NCI-H774 (cell line): ENCODE results near the gene KCNA5.

ENCODE experiments used
- DNase-seq: peaks from one replicate; lab custom pipeline; 2025; lab: John Stamatoyannopoulos, UW

Gene KCNA5

DNA sequence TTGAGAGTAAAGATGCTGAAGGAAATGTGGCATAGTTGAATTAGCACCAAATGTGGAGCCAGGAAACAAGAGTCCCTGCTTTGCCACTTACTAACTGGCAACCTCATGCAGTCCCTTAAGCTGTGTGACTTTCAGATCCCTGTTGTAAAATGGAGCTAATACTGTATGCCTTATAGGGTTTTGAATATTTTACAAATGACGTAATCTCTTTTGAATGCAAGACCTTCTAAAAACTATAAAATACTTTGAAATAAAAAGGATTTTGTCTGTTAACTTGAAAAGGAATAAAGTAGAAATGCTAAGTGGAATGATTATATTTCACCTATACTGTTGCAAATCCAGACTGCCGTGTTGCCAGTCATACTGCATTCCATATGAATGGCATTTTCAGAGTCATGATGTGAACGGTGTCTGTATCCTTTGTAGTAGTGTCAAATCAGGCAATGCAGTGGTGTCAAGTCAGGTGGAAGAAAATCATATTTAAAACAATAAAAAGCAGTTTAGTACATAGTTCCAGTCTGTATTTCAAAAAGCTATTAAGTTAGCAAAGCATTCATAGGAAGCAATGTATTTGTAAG, 21.3 kb downstream of the KCNA5 start:
- DNase-seq, result no peak

DNA sequence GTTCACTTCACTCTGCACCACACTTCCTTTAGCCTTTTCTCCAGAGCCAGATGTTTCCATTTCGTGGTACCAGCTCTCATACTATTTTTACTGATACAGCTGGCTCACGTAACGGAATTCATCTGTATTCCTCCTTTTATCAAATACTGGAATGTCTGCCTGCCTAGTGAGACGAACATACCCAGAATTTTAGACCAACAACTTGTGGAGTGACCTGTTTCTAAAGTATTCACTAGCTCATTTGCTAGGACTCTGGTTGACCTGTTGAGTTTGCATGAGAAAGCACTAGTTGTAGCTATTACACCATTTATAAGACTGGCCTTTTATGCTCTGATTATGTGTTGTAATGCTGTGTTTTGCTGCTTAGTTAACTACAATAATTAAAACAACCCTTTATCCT, 22.6 kb downstream of the KCNA5 start:
- no peak for DNase-seq

DNA sequence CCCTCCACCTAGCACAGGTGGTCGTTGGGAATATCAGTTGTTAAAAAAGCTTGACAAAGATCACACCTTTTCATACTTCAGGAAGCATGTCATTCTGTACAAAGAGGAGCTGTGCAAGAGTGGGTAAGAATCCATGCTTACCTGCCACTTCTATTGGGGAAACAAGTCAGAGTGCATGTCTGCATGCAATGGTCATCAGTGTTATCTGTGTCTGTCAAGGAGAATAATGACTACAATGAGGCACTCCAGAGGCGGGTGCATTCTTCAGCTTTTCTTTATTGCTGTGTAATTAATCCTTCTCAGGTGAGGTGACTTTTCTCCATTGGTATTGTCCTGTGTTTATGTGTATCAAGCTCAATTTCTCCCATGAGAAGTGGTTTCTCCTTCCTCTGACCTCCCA, 24.4 kb downstream of the KCNA5 start:
- DNase-seq, result no peak

DNA sequence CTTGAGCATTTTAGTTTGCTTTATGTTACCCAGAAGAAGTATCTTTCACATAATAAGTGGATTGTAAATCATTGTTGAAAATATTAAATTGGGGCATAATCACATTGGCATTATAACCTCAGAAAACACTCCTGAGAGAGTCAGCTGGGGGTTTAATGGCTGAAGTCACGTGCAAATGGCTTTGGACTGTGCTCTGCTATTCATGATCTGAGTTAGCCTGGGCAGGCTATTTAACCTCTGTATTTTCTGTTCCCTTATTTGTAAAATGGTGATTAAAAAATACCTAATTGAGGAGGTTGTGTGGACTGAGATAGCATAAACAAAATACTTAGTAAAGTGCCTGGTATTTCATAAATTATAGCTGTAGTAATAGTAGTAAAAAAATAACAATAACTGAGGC, 24.9 kb downstream of the KCNA5 start:
- no peak for DNase-seq

DNA sequence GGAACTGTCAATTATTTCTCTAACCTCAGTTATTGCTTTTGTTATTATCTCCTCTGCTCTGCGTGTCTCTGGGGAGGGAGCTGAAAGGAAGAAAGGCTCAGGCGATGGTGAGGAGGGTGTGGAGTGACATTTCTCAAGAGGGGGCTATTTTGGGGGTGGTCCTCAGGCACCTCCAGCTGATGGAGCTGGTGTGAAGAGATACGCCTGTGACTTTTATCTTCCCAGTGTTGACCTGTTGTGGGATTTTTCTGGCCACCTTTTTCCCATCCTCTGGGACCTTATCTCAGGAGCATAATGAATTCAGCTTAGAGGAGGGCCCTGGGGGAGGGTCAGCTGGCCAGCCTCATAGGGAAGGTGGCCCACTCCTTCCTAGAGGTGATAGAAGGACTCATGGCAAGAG, 26.4 kb downstream of the KCNA5 start:
- DNase-seq, result no peak

DNA sequence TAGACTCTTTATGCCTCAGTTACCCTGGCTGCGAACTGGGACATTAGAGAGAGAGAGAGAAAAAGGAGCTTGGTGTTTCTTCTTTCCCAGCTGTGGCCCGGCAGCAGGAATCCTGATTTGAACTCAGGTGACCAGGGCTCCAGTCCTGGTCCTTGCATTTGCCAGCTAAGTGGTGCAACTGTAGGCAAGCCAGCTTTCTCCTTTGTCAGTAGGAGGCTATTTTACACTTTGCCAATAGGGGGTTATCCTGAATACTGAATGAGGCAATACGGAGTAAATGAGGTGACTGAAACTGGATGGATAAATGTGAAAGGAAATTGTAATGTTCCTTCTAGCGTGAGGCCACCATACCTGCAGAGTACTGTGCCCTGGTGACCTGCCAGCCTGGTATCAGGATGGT, 27.8 kb downstream of the KCNA5 start:
- no peak for DNase-seq

DNA sequence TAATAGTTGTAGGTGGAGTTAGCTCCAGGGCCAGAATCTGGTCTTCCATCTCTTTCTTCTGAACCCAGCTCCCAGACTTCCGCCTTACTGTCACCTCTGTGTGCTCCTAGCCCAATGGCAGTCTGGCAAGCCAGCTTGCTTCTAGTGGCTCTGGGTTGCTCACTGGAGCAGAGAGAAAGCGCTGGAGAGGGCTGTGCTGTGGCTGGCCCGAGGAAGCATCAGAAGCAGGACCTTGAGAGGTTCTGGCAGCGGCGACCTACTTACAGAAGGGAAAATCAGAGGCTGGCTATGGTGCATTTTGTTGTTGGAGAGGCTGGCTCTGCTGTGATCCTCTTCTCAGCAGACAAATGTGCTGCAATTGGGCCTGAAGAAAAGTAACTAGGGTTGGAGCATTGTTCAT, 28.6 kb downstream of the KCNA5 start:
- no peak for DNase-seq

DNA sequence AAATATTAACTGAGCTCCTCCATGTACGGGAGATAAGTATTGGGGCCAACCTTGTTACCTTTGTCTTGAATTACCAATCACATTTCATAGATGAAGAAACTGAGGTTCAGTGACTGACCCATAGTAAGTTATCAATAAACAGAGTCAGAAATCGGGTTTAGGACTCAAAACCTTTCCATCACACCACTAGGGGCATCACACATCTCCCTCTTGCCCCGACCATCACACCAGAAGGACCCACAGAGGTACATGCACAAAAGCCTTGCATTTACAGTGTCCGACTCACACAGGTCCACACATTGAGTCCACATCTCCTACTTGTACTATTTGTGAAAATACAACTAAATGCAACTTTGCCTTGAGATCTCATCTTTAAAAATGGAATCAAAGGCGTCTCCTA, 29.4 kb downstream of the KCNA5 start:
- no peak for DNase-seq

DNA sequence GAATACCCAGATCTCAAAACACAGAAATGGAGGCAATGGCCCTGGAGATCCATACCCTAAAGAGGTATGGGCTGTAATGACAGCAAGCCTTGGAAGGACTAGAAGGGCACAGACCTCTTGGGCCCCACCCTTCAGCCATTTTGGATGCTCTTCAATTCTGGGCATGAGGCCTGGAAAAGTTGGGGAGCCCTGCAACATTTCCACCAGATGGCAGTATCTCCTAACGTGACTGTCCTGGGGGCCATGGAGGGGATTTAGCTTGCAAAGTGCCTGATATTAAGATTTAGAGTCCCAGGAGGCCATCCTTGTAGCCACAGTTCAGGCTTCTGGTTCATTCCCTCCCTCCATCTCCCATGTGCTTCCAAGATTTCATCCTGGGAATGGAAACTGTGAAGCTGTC, 30.2 kb downstream of the KCNA5 start:
- DNase-seq, result no peak

DNA sequence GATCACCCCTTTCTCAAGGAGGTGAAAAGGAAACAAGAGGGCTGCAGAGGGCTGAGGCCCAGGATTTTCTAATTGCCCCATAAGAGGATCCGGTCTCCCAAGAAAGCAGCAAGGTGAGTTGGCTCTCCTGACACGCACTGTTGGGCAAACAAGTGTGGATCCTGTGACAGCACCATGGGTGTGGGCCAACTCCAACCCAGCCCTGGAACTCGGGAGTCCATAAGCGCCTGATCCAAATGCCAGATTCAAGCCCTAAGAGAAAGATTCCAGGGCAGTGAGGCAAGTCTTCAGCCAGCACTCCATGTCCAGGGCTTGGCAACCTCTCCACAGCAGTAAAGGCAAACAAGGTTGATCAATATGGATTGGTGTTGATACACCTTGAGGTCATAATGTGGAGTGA, 33.1 kb downstream of the KCNA5 start:
- DNase-seq, result no peak

DNA sequence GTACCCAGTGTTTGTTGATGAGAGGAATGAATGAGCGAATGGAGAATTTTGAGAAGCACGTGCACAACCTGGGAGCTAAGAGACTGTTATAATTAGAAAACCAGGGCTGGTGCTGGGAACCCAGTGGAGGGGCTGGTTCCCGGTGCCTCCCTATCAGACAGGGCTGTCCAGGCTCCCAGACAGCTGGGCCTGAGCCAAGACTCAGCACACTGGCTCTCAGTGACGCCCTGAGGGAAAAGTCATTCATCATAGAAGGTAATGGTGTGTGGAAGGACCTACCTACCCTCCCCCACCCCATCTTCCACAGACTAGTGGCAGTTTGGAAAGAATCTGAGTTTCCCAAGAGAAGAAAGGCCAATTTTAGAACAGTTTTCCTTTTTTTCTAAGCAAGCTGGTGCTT, 34.7 kb downstream of the KCNA5 start:
- DNase-seq, result no peak

DNA sequence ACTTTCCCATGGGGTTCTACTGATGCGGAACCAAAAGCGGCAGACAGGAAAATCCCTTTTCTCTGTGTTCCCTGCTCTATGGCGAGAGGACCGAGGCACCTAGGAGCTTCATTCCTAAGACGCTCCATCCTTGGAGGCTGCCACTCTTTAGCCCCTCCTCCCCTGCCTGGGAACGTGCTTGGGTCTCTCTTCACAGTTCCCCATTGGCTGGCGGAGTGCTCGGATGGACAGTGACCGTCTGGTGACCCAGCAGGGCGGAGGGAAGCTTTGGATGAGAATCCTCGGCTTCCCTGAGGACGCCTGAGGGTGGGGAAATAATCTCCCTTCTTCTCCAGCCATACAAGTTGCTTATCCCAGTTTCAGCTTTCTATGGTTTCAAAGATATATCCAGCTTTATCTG, 37.3 kb downstream of the KCNA5 start:
- DNase-seq, result no peak

DNA sequence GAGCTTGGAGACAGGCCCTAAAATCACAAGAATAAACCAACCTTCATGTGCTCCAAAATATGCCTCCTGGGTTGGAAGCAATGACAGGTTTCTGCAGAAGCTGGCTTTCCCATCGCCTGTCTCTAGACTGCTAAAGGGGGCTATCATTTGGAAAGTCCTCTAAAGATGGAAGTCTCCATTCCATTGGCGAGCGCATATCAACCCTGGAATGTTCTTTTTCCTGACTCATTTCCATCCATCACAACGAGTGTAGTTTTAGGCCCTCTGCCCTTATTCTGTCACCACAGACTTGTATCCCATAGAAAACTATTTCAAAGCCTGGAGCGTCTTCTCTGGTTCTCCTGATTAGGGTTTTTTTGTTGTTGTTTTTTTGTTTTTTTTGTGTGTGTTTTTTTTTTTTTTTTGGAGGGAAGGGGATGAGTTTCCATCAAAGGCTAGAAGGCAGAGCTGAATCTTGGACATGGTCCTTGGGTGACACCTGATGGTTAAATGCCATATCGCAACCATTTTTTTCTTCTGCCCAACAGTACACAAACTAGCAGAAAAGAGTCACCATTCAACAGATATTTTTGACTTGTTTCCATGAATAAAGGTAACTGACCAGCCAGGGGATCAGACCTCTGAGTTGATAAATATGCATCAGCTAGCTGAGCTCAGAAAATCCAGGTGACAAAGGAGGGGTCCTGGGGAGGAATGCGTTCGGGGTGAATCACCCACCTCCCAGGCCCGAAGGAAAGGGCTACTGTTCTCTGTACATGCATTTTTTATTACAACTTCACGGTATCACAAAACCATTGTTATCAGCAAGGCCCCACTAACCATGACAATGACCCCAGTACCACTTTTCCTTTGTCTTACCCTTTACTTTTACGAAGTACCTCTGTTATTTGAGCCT, 40.5 kb downstream of the KCNA5 start:
- DNase-seq, result peak; percentile 48

DNA sequence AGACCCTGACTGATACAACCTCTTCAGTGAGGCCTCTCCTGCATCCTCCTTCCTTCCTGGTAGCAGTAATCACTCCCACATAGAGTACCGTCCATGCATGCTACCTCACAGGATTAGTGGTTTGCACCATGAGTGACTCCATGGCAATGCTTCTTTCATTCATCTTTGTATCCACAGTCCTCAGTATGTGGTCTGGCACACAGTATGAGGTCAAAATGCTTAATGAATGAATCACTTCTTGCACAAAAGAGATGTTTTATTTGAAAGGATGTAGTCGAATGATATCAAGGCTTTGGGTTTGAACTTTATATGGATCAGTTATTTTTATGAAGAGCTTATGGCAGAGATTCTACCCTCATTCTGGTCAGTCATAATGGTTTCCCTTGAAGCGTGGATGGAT, 42.2 kb downstream of the KCNA5 start:
- DNase-seq, result no peak

DNA sequence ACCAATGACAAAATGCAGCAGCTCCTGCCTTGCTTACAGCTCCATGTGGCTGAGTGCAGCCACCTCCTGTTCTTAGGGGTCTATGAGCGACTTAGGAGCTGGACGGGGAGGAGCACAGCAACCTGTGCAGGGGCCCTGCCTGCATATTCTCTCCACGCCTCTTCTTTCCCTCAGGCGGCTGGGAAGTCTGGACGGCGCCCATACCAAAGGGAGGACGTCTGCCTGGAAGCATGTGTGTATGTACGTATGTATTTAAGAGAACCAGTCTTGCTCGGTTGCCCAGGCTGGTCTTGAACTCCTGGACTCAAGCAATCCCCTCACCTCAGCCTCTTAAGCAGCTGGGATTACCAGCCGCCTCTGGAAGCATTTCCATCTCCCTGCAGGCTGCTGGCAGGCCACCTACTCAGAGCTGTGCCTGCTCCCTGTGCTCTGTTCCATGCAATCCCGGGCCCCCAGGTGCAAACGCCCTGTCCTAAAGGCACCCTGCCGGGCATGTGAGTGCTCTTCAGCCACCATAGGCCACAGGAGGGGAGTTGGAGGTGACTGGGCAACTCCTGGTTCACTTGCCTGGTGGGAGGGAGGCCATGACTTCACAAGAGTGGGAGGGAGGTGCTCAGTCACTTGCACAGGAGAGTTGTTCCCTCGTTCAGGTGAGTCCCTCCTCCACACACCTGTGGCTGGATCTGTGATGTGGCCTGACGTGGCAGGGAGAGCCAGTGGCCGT, 44.3 kb downstream of the KCNA5 start:
- DNase-seq, result no peak

DNA sequence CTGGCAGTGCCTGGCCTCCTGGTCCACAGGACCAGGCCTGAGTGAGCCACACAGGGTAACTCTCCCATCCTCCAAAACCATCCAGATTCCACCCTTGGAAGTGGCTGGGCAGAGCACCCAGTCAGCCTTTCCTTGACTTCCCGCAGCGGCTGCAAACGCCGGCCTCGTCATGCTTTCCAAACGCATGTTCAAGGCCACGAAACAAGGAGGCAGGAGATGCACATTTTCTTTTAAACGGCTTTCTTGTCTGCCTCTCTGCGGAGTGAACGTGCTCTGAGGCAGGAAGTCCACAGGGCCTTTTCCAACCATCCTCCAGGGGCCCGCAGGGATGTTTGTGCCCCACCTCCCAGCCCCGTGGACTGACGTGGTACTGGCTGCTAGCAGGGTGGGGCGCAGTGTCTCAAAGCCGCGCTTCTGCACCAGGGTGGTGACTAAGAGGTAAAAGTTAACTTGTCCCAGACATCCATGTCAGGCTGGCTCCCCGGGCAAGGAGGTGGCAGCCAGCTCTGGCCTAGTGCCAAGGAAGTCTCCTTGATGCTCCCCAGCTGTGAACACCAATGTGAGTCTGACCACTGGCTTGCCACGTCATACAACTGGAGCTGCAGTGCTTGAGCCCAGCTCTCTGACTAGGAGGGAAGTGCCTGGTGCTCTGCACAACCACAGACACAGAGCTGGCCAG, 45.0 kb downstream of the KCNA5 start:
- DNase-seq, result no peak

DNA sequence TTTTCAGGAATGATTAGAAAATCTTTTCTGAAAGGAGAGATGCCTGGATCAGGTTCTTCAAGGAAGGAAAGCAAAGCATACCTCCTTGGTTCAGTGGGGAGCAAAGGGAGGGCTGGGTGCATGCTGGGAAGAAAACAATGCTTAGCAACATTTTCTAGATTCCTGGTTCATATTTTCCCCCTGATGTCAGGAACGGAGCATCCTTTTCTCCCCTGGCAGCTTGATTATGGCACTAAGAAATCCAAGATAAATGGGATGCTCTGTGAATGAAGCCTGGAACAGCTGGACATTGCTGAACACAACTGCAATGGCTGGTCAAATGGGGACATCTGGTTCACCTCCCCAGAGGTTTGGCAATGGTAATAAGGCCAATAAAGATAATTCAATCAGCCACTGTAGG, 50.9 kb downstream of the KCNA5 start:
- no peak for DNase-seq

DNA sequence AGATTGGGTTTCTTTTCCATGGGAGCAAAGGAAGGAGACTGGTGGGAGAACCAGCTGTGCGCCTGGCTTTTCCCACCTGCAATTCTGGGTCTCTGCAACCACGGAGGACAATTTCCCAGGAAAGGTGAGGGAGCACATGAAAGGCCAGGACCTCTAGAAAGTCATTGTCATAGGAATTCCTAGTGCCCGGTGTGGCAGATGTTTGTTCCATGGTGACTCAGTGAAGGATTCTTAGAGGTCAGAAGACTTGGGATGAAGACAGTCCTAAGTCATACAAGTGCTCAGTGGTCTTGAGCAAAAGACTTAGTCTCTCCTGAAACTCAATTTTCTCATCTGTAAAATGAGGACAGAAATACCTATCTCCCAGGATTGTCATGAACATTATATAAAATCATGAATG, 51.3 kb downstream of the KCNA5 start:
- DNase-seq, result no peak
